DND-41 (cell line): ENCODE data around the gene FBXW8.

ENCODE experiments used
- ATAC-seq: fragments of 200-7000 bp; cut with Tn5 transposase; 3 replicates; pipeline ENCODE4 v1.9.1; 2021; ENCODE audit warnings: low read depth; ENCODE audit not compliant: insufficient read depth
- DNase-seq: peaks from one replicate; pipeline ENCODE4 v3.0.0-alpha.2; 2020
- H2AFZ ChIP-seq: 2 replicates; pipeline ENCODE4 v1.6.0; 2012; ENCODE audit warnings: low read depth, low read length
- H3K27ac ChIP-seq: 2 replicates; pipeline ENCODE4 v1.5.1; 2012; ENCODE audit warnings: low read length, inconsistent platforms
- H3K27me3 ChIP-seq: fragments of 200-600 bp; sonication (generic); 2 replicates; pipeline ENCODE4 v1.6.0; 2012; ENCODE audit warnings: low read length, mild to moderate bottlenecking, inconsistent platforms; ENCODE audit not compliant: insufficient read depth, poor library complexity
- H3K36me3 ChIP-seq: 2 replicates; pipeline ENCODE4 v1.5.1; 2012; ENCODE audit warnings: low read length, inconsistent platforms; ENCODE audit not compliant: insufficient read depth
- H3K4me1 ChIP-seq: 2 replicates; pipeline ENCODE4 v1.5.1; 2012; ENCODE audit warnings: mild to moderate bottlenecking, low read length; ENCODE audit not compliant: insufficient read depth
- H3K4me2 ChIP-seq: 2 replicates; pipeline ENCODE4 v1.6.0; 2012; ENCODE audit warnings: mild to moderate bottlenecking, moderate library complexity, low read length, inconsistent platforms; ENCODE audit not compliant: insufficient read depth
- H3K4me3 ChIP-seq, 2 experiments: fragments of 200-600 bp in 1 of 2; shearing (Covaris generic) in 1 of 2; 2 replicates each; pipeline ENCODE4 v1.5.1; 2012 to 2016; ENCODE audit warnings: inconsistent platforms in 2 of 2, low read length in 2 of 2, mild to moderate bottlenecking in 2 of 2, low read depth in 1 of 2, moderate library complexity in 1 of 2
- H3K79me2 ChIP-seq: 2 replicates; pipeline ENCODE4 v1.6.0; 2012; ENCODE audit warnings: low read length, inconsistent platforms; ENCODE audit not compliant: insufficient read depth
- H3K9ac ChIP-seq: 2 replicates; pipeline ENCODE4 v1.6.0; 2012; ENCODE audit warnings: low read depth, mild to moderate bottlenecking, inconsistent platforms, low read length, moderate library complexity
- H3K9me3 ChIP-seq: 2 replicates; pipeline ENCODE4 v1.5.1; 2012; ENCODE audit warnings: low read length, moderate library complexity, mild to moderate bottlenecking, inconsistent platforms; ENCODE audit not compliant: insufficient read depth, severe bottlenecking
- H4K20me1 ChIP-seq: 2 replicates; pipeline ENCODE4 v1.6.0; 2012; ENCODE audit warnings: low read length; ENCODE audit not compliant: insufficient read depth
- EZH2 ChIP-seq: IDR thresholded peaks from 3 replicates; pipeline ENCODE4 v1.6.1; 2012; ENCODE audit warnings: borderline replicate concordance, low read depth, mild to moderate bottlenecking, moderate library complexity, low read length, inconsistent platforms; ENCODE audit not compliant: severe bottlenecking
- TF ChIP-seq, protein P1 (sequence below): IDR thresholded peaks from 2 replicates; pipeline ENCODE4 v1.5.1; 2012; ENCODE audit warnings: borderline replicate concordance, low read length, moderate library complexity, mild to moderate bottlenecking; ENCODE audit not compliant: poor library complexity, severe bottlenecking; ENCODE audit errors: extremely low read depth

The FBXW8 gene

GRCh38 chr12:116975779-116976393, 65.1 kb downstream of the FBXW8 start:
- H3K4me3 ChIP-seq: no peak overlapping the region
- H3K79me2 ChIP-seq: no peaks in the 10 kb centered on the region
- H3K4me1 ChIP-seq: no peaks in the 10 kb centered on the region
- ATAC-seq (no peak), DNase-seq (no peak)
- no peak for TF ChIP-seq EZH2
- TF ChIP-seq, protein P1, sequence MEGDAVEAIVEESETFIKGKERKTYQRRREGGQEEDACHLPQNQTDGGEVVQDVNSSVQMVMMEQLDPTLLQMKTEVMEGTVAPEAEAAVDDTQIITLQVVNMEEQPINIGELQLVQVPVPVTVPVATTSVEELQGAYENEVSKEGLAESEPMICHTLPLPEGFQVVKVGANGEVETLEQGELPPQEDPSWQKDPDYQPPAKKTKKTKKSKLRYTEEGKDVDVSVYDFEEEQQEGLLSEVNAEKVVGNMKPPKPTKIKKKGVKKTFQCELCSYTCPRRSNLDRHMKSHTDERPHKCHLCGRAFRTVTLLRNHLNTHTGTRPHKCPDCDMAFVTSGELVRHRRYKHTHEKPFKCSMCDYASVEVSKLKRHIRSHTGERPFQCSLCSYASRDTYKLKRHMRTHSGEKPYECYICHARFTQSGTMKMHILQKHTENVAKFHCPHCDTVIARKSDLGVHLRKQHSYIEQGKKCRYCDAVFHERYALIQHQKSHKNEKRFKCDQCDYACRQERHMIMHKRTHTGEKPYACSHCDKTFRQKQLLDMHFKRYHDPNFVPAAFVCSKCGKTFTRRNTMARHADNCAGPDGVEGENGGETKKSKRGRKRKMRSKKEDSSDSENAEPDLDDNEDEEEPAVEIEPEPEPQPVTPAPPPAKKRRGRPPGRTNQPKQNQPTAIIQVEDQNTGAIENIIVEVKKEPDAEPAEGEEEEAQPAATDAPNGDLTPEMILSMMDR: no peak
- no peak overlapping the region for H2AFZ ChIP-seq
- no peak overlapping the region for H3K27ac ChIP-seq
- H3K27me3 ChIP-seq: no peaks in the 10 kb centered on the region
- H3K36me3 ChIP-seq: peaks cover 7% of the 10 kb centered on the region; the same call in 1 of the 2 replicates
- H3K9ac ChIP-seq: no peak overlapping the region
- H4K20me1 ChIP-seq: no peaks in the 10 kb centered on the region
- H3K9me3 ChIP-seq: no peaks in the 10 kb centered on the region
- H3K4me2 ChIP-seq: no peak overlapping the region

DNA sequence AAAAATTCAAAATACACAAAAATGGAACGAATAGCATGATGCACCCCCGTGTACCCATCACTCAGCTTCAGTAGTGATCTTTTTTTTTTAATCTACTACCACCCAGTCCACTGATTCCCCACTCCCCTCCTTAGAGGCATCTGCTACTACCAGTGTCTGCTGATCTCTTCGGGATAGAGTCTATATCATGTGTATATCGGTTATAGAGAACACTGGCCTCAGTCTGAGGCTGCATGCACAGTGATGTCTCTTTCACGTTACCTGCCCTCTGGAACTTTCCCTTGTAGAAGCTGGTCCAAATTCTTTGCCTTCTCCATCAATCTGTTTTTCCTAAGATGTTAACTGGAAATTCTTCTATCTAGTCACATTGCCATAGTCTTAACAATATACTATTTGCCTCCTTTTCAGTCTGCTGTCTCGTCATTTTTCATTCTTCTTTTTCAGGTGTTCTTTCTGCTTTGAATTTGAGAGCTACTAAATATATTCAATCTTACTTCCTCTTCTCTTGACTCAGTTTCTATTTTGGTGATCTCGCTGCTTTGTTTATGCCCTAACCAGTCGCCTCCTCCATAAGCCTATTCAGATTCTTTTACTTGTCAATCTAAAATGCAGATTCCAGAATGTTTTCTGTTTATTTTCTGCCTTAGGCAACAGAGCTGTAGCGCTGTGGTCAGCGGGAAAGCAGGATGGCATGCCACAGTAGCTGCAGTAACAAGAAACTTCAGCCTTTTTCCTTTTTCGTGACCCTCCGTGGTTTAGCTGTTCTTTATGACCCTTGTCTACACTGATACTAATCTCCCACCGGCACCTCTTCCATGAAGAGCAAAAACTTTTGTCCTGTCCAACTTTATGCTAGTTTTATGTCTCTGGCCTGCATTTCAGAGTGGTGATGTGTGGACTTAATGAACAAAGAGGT, 67.0 kb downstream of the FBXW8 start:
- Histone ChIP-seq H3K9me3 (no peaks in the 10 kb centered on the region), H2AFZ (no peak overlapping the region), H3K4me1 (no peaks in the 10 kb centered on the region), H3K27ac (no peak overlapping the region), H3K36me3 (peaks cover 3% of the 10 kb centered on the region; the same call in 1 of the 2 replicates), H3K4me3 (no peak overlapping the region), H3K27me3 (no peaks in the 10 kb centered on the region), H3K9ac (no peak overlapping the region), H3K4me2 (no peak overlapping the region), H4K20me1 (no peaks in the 10 kb centered on the region), H3K79me2 (no peaks in the 10 kb centered on the region)
- no peak for ATAC-seq
- no peak for DNase-seq
- TF ChIP-seq, protein P1: no peak
- no peak for TF ChIP-seq EZH2

GRCh38 chr12:116978791-116979508, 68.2 kb downstream of the FBXW8 start:
- Histone ChIP-seq H2AFZ (no peak overlapping the region), H3K27me3 (no peaks in the 10 kb centered on the region), H3K4me2 (no peak overlapping the region), H3K79me2 (no peaks in the 10 kb centered on the region), H3K36me3 (no peaks in the 10 kb centered on the region), H3K9me3 (no peaks in the 10 kb centered on the region), H3K27ac (no peak overlapping the region), H3K4me1 (no peaks in the 10 kb centered on the region), H3K4me3 (no peak overlapping the region), H4K20me1 (no peaks in the 10 kb centered on the region), H3K9ac (no peak overlapping the region)
- TF ChIP-seq EZH2: no peak
- TF ChIP-seq, protein P1: no peak
- no peak for ATAC-seq
- no peak for DNase-seq
